ENCODE measurements around the gene HDAC10. TPM values are rescaled to one million over a fixed set of nuclear protein-coding genes. Genes with fewer than 3 reads are reported as not detected.

HDAC10 gene
- total RNA-seq, 2 donors from 2014 or later = 57.2 to 62.8 TPM

- H3K36me3 Mint-ChIP-seq (ENCODE audit: low read depth) = peaks cover 14% of the 10 kb centered on the region
- Histone ChIP-seq H3K4me3 (ENCODE audit: low read length) (no peak overlapping the region), H3K9me3 (ENCODE audit: control insufficient read depth, low read length) (no peaks in the 10 kb centered on the region), H3K9ac (ENCODE audit: extremely low read depth, low read length, poor library complexity, severe bottlenecking) (no peak overlapping the region), H3K4me1 (ENCODE audit: control insufficient read depth, insufficient read depth, low read length) (peaks cover 3% of the 10 kb centered on the region), H3K36me3 (ENCODE audit: control insufficient read depth, insufficient read depth, low read length) (peaks cover 25% of the 10 kb centered on the region), H3K27me3 (ENCODE audit: control insufficient read depth, insufficient read depth, low read length, poor library complexity, severe bottlenecking) (no peaks in the 10 kb centered on the region), H3K27ac (ENCODE audit: low read depth, low read length) (no peak overlapping the region)
- H3K4me3 Mint-ChIP-seq = peak overlapping the region; percentile 90
- H3K9me3 Mint-ChIP-seq = no peaks in the 10 kb centered on the region
- peak; percentile 53 for TF ChIP-seq CTCF (conservative IDR thresholded peaks at IDR 0.05)
- peaks cover 18% of the 10 kb centered on the region for H3K4me1 Mint-ChIP-seq
- H3K27ac Mint-ChIP-seq = no peak overlapping the region
- WGBS, 2 experiments (ENCODE audit: insufficient coverage in 1 of 2, insufficient read length in 1 of 2) = 88 to 90% methylated on average over 13 to 20 of the region's 20 CpGs
- DNase-seq = no peak
- H3K27me3 Mint-ChIP-seq (ENCODE audit: insufficient read depth) = no peaks in the 10 kb centered on the region
Measured at GRCh38 chr22:50246242-50247175, 4.6 kb downstream of the HDAC10 start.

GRCh38 chr22:50245214-50246072, 5.6 kb downstream of the HDAC10 start:
- Histone ChIP-seq H3K9me3 (ENCODE audit: control insufficient read depth, low read length) (no peaks in the 10 kb centered on the region), H3K9ac (ENCODE audit: extremely low read depth, low read length, poor library complexity, severe bottlenecking) (peak overlapping the region; percentile 88), H3K4me1 (ENCODE audit: control insufficient read depth, insufficient read depth, low read length) (peaks cover 3% of the 10 kb centered on the region), H3K27me3 (ENCODE audit: control insufficient read depth, insufficient read depth, low read length, poor library complexity, severe bottlenecking) (no peaks in the 10 kb centered on the region), H3K36me3 (ENCODE audit: control insufficient read depth, insufficient read depth, low read length) (peaks cover 25% of the 10 kb centered on the region), H3K27ac (ENCODE audit: low read depth, low read length) (no peak overlapping the region), H3K4me3 (ENCODE audit: low read length) (peak overlapping the region; percentile 91)
- TF ChIP-seq CTCF (conservative IDR thresholded peaks at IDR 0.05) = no peak
- no peak for DNase-seq
- Mint-ChIP-seq H3K4me1 (peaks cover 20% of the 10 kb centered on the region), H3K9me3 (no peaks in the 10 kb centered on the region), H3K36me3 (ENCODE audit: low read depth) (peaks cover 14% of the 10 kb centered on the region), H3K27ac (peak overlapping the region; percentile 97), H3K27me3 (ENCODE audit: insufficient read depth) (no peaks in the 10 kb centered on the region), H3K4me3 (peak overlapping the region; percentile 90)
- WGBS, 2 experiments (ENCODE audit: insufficient coverage in 1 of 2, insufficient read length in 1 of 2) = 20 to 24% methylated on average over 22 to 48 of the region's 53 CpGs

- 0 to 1% methylated on average over 61 to 76 of the region's 76 CpGs for WGBS, 2 experiments (ENCODE audit: insufficient coverage in 1 of 2, insufficient read length in 1 of 2)
Measured at GRCh38 chr22:50244420-50245213, 6.4 kb downstream of the HDAC10 start, which contains the start of gene TUBGCP6. Gene TUBGCP6 (minus strand): TSS chr22:50245023. CDS start chr22:50244459, 564 bp downstream.

More at GRCh38 chr22:50244420-50245213, 6.4 kb downstream of the HDAC10 start, which contains the start of gene TUBGCP6:
- Histone ChIP-seq H3K27ac (ENCODE audit: low read depth, low read length) (peak within 1 kb of the TSS; percentile 69), H3K36me3 (ENCODE audit: control insufficient read depth, insufficient read depth, low read length) (peaks cover 25% of the 10 kb centered on the region), H3K9ac (ENCODE audit: extremely low read depth, low read length, poor library complexity, severe bottlenecking) (peak within 1 kb of the TSS; percentile 88), H3K9me3 (ENCODE audit: control insufficient read depth, low read length) (no peaks in the 10 kb centered on the region), H3K4me1 (ENCODE audit: control insufficient read depth, insufficient read depth, low read length) (peaks cover 3% of the 10 kb centered on the region), H3K27me3 (ENCODE audit: control insufficient read depth, insufficient read depth, low read length, poor library complexity, severe bottlenecking) (no peaks in the 10 kb centered on the region), H3K4me3 (ENCODE audit: low read length) (peak within 1 kb of the TSS; percentile 91)
- Mint-ChIP-seq H3K27me3 (ENCODE audit: insufficient read depth) (no peaks in the 10 kb centered on the region), H3K4me1 (peaks cover 20% of the 10 kb centered on the region), H3K9me3 (no peaks in the 10 kb centered on the region), H3K4me3 (peak within 1 kb of the TSS; percentile 90), H3K36me3 (ENCODE audit: low read depth) (peaks cover 17% of the 10 kb centered on the region), H3K27ac (peak within 1 kb of the TSS; percentile 97)
- peak; percentile 96 for DNase-seq
- TF ChIP-seq CTCF (conservative IDR thresholded peaks at IDR 0.05) = peak; percentile 63
